GM18909 (cell line): Measurements from ENCODE around the gene GAGE13.
"Not testable (repeated sequence)": the region's sequence is repeated elsewhere in the genome, so short reads cannot be mapped to it uniquely, and the experiment has no call there.

Source experiments
- ATAC-seq: cut with Tn5 transposase; IDR thresholded peaks from one replicate; pipeline ENCODE4 v1.9.1; 2021; ENCODE audit warnings: mild to moderate bottlenecking; ENCODE audit not compliant: unreplicated experiment, poor library complexity

Gene GAGE13

GRCh38 chrX:49323735-49324134, 7.6 kb upstream of the GAGE13 start:
- not testable (repeated sequence) for ATAC-seq

GRCh38 chrX:49330421-49330820, 961 bp upstream of the GAGE13 start:
- ATAC-seq, result not testable (repeated sequence)

- not testable (repeated sequence) for ATAC-seq
Measured at GRCh38 chrX:49331841-49332240, 459 bp downstream of the GAGE13 start.

- ATAC-seq, result not testable (repeated sequence)
Measured at GRCh38 chrX:49341449-49341848, 10.1 kb downstream of the GAGE13 start.

GRCh38 chrX:49344496-49345175, 13.3 kb downstream of the GAGE13 start:
- ATAC-seq, result not testable (repeated sequence)

GRCh38 chrX:49345402-49345801, 14.0 kb downstream of the GAGE13 start:
- ATAC-seq, result not testable (repeated sequence)

- ATAC-seq, result not testable (repeated sequence)
Measured at GRCh38 chrX:49346150-49346549, 14.8 kb downstream of the GAGE13 start.
